ENCODE results near the gene TYW5. TPM values are rescaled to one million over a fixed set of nuclear protein-coding genes. Genes with fewer than 3 reads are reported as not detected.
A peak's percentile ranks its signal among the peaks of the same experiment; 100 is the strongest.

The TYW5 gene
- total RNA-seq, 1 donor from 2014 or later, result 10.5 TPM

DNA sequence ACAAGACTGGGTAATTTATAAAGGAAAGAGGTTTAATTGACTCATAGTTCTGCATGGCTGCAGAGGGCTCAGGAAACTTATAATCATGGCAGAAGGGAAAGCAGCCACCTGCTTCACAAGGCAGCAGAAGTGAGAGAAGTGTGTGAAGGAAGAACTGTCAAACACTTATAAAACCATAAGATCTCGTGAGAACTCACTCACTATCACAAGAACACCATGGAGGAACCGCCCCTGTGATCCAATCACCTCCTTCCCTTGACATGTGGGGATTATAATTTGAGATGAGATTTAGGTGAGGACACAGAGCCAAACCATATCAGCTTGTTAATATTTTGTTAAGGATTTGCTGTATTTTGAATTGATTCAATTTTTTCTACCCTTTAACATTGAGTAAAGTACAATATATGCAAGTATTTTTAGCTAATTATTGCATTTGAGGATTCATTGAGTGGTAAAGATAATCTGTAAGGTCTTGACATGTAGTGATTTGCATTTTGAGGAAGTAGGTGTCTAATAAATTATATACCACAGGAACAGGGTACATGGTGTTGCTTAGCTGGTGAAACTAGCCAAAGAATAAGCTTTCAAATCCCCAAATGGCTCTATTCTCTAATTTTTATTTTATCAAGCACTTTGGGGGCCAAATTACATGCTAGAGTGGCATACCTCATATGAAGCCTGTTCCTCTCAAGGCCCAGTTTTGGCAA lies 48.1 kb downstream of the TYW5 start:
- DNase-seq (ENCODE audit: low read depth), result no peak
- Histone ChIP-seq H3K36me3 (ENCODE audit: control insufficient read depth, insufficient read depth, low read length) (no peaks in the 10 kb centered on the region), H3K4me3 (ENCODE audit: low read depth, low read length) (no peak overlapping the region), H3K27me3 (ENCODE audit: control insufficient read depth, insufficient read depth, low read length) (no peaks in the 10 kb centered on the region)
- no peak for FAIRE-seq
- TF ChIP-seq, protein P1, sequence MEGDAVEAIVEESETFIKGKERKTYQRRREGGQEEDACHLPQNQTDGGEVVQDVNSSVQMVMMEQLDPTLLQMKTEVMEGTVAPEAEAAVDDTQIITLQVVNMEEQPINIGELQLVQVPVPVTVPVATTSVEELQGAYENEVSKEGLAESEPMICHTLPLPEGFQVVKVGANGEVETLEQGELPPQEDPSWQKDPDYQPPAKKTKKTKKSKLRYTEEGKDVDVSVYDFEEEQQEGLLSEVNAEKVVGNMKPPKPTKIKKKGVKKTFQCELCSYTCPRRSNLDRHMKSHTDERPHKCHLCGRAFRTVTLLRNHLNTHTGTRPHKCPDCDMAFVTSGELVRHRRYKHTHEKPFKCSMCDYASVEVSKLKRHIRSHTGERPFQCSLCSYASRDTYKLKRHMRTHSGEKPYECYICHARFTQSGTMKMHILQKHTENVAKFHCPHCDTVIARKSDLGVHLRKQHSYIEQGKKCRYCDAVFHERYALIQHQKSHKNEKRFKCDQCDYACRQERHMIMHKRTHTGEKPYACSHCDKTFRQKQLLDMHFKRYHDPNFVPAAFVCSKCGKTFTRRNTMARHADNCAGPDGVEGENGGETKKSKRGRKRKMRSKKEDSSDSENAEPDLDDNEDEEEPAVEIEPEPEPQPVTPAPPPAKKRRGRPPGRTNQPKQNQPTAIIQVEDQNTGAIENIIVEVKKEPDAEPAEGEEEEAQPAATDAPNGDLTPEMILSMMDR (IDR thresholded peaks at IDR 0.05; ENCODE audit: insufficient read depth, low read length, severe bottlenecking), result no peak

DNA sequence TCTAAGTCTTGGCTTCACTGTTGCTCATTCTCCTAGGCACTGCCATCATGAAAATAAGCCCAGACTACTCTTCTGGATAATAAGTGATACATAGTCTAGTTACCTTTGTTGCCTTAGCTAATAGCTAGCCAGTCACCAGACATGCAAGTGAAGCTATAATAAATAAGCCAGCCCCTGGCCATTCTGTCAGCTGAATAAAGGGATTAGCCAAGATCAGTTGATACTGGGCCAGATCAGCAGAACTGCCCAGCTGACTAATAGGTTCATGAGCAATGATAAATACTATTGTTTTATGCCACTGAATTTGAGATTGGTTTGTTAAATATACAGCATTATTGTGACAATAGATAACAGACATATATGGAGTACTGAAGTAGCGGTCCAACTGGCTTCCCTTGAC lies 52.2 kb downstream of the TYW5 start:
- no peak for FAIRE-seq
- DNase-seq (ENCODE audit: low read depth), result peak; percentile 27
- Histone ChIP-seq H3K27me3 (ENCODE audit: control insufficient read depth, insufficient read depth, low read length) (no peaks in the 10 kb centered on the region), H3K36me3 (ENCODE audit: control insufficient read depth, insufficient read depth, low read length) (no peaks in the 10 kb centered on the region), H3K4me3 (ENCODE audit: low read depth, low read length) (no peak overlapping the region)
- TF ChIP-seq, protein P1 (IDR thresholded peaks at IDR 0.05; ENCODE audit: insufficient read depth, low read length, severe bottlenecking), result no peak

DNA sequence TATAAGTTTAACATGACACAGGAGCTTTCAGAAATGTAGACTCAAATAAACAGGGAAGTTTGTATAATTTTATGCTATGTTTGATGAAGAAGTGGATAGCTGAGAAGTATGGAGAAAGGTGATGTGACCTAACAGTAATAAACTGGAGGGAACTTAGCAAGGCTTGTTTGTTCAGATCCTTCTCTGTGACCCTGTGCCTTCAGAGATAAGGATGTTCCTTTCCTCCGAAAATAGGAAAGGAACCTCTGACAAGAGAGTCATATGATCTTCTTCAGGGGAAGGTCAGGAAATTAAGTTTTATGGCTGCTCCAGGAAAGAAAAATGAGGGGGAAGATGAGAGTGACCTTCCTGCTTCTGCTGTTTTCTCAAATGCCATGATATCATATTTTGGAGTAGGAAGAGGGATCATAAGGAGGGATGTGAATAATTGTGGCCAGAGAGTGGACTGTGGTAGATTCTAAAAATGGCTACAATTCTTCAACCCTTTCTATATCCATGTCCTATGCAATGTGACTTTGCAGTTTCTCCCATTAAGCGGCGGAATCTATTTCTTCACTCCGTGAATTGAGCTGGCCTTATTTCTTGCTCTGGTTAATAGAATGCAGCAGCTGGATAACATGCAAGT lies 52.7 kb downstream of the TYW5 start:
- TF ChIP-seq, protein P1 (IDR thresholded peaks at IDR 0.05; ENCODE audit: insufficient read depth, low read length, severe bottlenecking), result no peak
- FAIRE-seq (no peak), DNase-seq (ENCODE audit: low read depth) (no peak)
- Histone ChIP-seq H3K4me3 (ENCODE audit: low read depth, low read length) (no peak overlapping the region), H3K36me3 (ENCODE audit: control insufficient read depth, insufficient read depth, low read length) (no peaks in the 10 kb centered on the region), H3K27me3 (ENCODE audit: control insufficient read depth, insufficient read depth, low read length) (no peaks in the 10 kb centered on the region)

DNA sequence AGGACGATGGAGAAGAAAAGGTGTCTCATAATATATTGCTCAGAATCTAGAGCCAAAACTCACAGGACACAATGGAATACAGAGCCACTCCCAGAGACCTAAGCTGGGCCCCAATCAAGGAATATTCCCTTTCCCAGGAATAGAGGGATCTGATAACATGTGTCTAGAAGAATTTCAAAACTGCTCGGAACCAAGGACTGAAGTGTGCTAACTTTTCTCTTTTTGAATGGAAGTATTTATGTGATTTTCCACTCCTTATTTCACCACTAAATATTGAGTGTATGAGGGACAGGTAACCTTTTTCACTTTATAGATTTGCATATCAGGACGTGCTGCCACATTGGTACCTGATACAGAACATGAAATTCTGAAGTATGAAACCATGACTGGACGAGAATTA lies 53.3 kb downstream of the TYW5 start:
- no peaks in the 10 kb centered on the region for H3K27me3 ChIP-seq (ENCODE audit: control insufficient read depth, insufficient read depth, low read length)
- no peak overlapping the region for H3K4me3 ChIP-seq (ENCODE audit: low read depth, low read length)
- TF ChIP-seq, protein P1 (IDR thresholded peaks at IDR 0.05; ENCODE audit: insufficient read depth, low read length, severe bottlenecking), result no peak
- DNase-seq (ENCODE audit: low read depth) (no peak), FAIRE-seq (no peak)
- no peaks in the 10 kb centered on the region for H3K36me3 ChIP-seq (ENCODE audit: control insufficient read depth, insufficient read depth, low read length)

DNA sequence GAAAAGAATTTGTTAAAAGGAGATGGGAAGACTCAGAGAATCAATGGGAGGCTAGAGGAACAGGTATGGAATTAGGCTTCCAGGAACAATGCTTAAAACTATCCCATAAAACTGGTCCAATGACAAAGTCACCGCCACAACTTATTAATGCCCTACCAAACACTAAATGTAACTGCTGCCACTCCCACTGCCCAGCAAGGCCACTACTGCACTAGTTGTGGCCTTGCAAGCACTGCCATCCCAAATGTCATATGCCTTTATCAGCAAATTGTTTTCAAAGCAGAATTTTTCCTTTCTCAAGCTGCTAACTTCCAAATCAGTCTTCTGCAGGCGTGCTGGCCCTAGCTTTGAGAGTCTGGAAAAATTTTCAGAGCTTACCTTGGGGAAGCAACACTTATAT lies 58.7 kb downstream of the TYW5 start:
- DNase-seq (ENCODE audit: low read depth) (no peak), FAIRE-seq (no peak)
- no peaks in the 10 kb centered on the region for H3K36me3 ChIP-seq (ENCODE audit: control insufficient read depth, insufficient read depth, low read length)
- no peak overlapping the region for H3K4me3 ChIP-seq (ENCODE audit: low read depth, low read length)
- no peaks in the 10 kb centered on the region for H3K27me3 ChIP-seq (ENCODE audit: control insufficient read depth, insufficient read depth, low read length)
- TF ChIP-seq, protein P1 (IDR thresholded peaks at IDR 0.05; ENCODE audit: insufficient read depth, low read length, severe bottlenecking), result no peak

Measured in bronchial epithelial cell (primary cell).